K562 (cell line): ENCODE data around the gene CPT1C. TPM values are rescaled to one million over a fixed set of nuclear protein-coding genes. Genes with fewer than 3 reads are reported as not detected.

Source experiments
- NCOA4 ChIP-seq: fragments of 450-650 bp; IDR thresholded peaks from 2 replicates; pipeline ENCODE4 v1.6.1; 2018; ENCODE audit warnings: mild to moderate bottlenecking; ENCODE audit not compliant: partially characterized antibody
- RFX7 ChIP-seq: fragments of 250-450 bp; sonication (Bioruptor Pico); IDR thresholded peaks from 2 replicates; pipeline ENCODE4 v1.5.1; 2021; ENCODE audit warnings: mild to moderate bottlenecking
- polyA plus RNA-seq, 8 experiments: library from polyadenylated mRNA; depleted of rRNA in 4 of 8; stranded (reverse) in 5 of 8; unstranded in 3 of 8; fragments of >200 nt; fragmentation: Nextera tagmentation in 2 of 8; fragmentation: Illumina TruSeq in 1 of 8; extraction: Ambion mirVana in 2 of 8; extraction: Trizol in 1 of 8; gene quantifications; 2 replicates each; pipeline versions ENCODE4 v1.2.1 to v1.2.3, GENCODE V29; 2011 to 2014; ENCODE audit warnings: inconsistent platforms in 1 of 8, missing spikeins in 1 of 8
- total RNA-seq, 7 experiments: library from RNA; depleted of rRNA in 6 of 7; stranded (reverse); fragments of >200 nt in 6 of 7; fragmentation: Illumina TruSeq in 2 of 7; extraction: Trizol in 2 of 7; gene quantifications; 2 replicates each; pipeline versions ENCODE4 v1.2.1 to v1.2.3, GENCODE V29; 2011 to 2021; ENCODE audit warnings: low replicate concordance in 1 of 7
- TF ChIP-seq, protein P1 (sequence below): fragments of 450-650 bp; IDR thresholded peaks from 2 replicates; pipeline ENCODE4 v1.6.1; 2016; ENCODE audit warnings: mild to moderate bottlenecking, moderate library complexity
- TF ChIP-seq, protein P2 (sequence below): fragments of 250-450 bp; sonication (Bioruptor Pico); IDR thresholded peaks from 2 replicates; pipeline ENCODE4 v1.9.0; 2021; ENCODE audit warnings: mild to moderate bottlenecking, inconsistent platforms
- TF ChIP-seq, protein P3 (sequence below): sonication (generic); formaldehyde crosslinking; IDR thresholded peaks from 2 replicates; pipeline ENCODE4 v1.8.0; 2022; ENCODE audit warnings: missing genetic modification reagents, mild to moderate bottlenecking, moderate library complexity, borderline replicate concordance
- TF ChIP-seq, protein P4 (sequence below), 3 experiments: fragments of 200-800 bp in 1 of 3; sonication (Bioruptor generic) in 1 of 3; sonication (generic) in 1 of 3; formaldehyde crosslinking in 1 of 3; IDR thresholded peaks; 2 replicates each; pipeline versions ENCODE4 v1.6.1 to v1.8.0; 2016 to 2022; ENCODE audit warnings: mild to moderate bottlenecking in 2 of 3, missing compliant biosample characterization in 2 of 3, missing genetic modification characterization in 2 of 3, missing genetic modification reagents in 1 of 3
- TF ChIP-seq, protein P5 (sequence below): sonication (generic); formaldehyde crosslinking; IDR thresholded peaks from 2 replicates; pipeline ENCODE4 v1.8.1; 2023; ENCODE audit warnings: mild to moderate bottlenecking, missing genetic modification reagents

CPT1C gene
- total and polyA plus RNA-seq, 9 of the 15 experiments (the other 6 are each of a cell fraction or from before 2014, with no cell fraction given) = 1.9 to 12.3 (median 3.0) TPM

DNA sequence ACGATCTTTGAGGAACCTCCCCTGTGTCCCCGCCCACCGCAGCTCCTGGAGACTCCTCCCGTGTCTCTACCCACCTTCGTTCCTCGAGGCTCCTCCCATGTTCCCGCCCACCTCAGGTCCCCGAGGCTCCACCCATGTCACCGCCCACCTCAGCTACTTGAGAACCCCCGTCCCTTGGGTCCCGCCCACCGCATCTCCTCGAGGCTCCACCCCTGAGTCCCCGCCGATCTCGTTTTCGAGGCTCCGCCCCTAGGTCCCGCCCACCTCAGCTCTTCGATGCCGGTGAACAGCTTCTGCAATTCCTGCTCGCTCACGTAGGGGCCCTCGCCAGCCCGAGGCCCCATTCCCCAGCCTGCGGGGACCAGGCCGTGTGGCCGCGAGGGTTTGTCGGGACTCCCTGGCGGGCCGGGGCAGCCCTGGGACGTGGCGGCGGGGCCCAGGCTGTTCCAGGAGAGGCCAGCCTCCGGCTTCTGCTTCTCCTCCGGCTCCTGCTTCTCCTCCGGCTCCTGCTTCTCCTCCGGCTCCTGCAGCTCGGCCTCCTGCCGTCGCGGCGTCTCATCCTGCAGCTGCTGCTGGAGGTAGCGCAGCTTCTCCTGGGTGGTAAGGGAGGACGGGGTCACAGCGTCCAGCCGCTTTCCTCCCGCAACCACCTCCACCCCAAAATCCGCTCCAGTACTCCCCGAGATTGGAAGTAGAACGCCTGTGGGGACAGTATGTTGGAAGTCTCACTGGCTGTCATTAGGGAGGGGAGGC lies 55.5 kb downstream of the CPT1C start (continued):
- TF ChIP-seq, protein P1, sequence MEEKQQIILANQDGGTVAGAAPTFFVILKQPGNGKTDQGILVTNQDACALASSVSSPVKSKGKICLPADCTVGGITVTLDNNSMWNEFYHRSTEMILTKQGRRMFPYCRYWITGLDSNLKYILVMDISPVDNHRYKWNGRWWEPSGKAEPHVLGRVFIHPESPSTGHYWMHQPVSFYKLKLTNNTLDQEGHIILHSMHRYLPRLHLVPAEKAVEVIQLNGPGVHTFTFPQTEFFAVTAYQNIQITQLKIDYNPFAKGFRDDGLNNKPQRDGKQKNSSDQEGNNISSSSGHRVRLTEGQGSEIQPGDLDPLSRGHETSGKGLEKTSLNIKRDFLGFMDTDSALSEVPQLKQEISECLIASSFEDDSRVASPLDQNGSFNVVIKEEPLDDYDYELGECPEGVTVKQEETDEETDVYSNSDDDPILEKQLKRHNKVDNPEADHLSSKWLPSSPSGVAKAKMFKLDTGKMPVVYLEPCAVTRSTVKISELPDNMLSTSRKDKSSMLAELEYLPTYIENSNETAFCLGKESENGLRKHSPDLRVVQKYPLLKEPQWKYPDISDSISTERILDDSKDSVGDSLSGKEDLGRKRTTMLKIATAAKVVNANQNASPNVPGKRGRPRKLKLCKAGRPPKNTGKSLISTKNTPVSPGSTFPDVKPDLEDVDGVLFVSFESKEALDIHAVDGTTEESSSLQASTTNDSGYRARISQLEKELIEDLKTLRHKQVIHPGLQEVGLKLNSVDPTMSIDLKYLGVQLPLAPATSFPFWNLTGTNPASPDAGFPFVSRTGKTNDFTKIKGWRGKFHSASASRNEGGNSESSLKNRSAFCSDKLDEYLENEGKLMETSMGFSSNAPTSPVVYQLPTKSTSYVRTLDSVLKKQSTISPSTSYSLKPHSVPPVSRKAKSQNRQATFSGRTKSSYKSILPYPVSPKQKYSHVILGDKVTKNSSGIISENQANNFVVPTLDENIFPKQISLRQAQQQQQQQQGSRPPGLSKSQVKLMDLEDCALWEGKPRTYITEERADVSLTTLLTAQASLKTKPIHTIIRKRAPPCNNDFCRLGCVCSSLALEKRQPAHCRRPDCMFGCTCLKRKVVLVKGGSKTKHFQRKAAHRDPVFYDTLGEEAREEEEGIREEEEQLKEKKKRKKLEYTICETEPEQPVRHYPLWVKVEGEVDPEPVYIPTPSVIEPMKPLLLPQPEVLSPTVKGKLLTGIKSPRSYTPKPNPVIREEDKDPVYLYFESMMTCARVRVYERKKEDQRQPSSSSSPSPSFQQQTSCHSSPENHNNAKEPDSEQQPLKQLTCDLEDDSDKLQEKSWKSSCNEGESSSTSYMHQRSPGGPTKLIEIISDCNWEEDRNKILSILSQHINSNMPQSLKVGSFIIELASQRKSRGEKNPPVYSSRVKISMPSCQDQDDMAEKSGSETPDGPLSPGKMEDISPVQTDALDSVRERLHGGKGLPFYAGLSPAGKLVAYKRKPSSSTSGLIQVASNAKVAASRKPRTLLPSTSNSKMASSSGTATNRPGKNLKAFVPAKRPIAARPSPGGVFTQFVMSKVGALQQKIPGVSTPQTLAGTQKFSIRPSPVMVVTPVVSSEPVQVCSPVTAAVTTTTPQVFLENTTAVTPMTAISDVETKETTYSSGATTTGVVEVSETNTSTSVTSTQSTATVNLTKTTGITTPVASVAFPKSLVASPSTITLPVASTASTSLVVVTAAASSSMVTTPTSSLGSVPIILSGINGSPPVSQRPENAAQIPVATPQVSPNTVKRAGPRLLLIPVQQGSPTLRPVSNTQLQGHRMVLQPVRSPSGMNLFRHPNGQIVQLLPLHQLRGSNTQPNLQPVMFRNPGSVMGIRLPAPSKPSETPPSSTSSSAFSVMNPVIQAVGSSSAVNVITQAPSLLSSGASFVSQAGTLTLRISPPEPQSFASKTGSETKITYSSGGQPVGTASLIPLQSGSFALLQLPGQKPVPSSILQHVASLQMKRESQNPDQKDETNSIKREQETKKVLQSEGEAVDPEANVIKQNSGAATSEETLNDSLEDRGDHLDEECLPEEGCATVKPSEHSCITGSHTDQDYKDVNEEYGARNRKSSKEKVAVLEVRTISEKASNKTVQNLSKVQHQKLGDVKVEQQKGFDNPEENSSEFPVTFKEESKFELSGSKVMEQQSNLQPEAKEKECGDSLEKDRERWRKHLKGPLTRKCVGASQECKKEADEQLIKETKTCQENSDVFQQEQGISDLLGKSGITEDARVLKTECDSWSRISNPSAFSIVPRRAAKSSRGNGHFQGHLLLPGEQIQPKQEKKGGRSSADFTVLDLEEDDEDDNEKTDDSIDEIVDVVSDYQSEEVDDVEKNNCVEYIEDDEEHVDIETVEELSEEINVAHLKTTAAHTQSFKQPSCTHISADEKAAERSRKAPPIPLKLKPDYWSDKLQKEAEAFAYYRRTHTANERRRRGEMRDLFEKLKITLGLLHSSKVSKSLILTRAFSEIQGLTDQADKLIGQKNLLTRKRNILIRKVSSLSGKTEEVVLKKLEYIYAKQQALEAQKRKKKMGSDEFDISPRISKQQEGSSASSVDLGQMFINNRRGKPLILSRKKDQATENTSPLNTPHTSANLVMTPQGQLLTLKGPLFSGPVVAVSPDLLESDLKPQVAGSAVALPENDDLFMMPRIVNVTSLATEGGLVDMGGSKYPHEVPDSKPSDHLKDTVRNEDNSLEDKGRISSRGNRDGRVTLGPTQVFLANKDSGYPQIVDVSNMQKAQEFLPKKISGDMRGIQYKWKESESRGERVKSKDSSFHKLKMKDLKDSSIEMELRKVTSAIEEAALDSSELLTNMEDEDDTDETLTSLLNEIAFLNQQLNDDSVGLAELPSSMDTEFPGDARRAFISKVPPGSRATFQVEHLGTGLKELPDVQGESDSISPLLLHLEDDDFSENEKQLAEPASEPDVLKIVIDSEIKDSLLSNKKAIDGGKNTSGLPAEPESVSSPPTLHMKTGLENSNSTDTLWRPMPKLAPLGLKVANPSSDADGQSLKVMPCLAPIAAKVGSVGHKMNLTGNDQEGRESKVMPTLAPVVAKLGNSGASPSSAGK = peak; percentile 98
- TF ChIP-seq RFX7 (CRISPR knock-in tag) (no peak), NCOA4 (no peak)
- TF ChIP-seq, protein P2, sequence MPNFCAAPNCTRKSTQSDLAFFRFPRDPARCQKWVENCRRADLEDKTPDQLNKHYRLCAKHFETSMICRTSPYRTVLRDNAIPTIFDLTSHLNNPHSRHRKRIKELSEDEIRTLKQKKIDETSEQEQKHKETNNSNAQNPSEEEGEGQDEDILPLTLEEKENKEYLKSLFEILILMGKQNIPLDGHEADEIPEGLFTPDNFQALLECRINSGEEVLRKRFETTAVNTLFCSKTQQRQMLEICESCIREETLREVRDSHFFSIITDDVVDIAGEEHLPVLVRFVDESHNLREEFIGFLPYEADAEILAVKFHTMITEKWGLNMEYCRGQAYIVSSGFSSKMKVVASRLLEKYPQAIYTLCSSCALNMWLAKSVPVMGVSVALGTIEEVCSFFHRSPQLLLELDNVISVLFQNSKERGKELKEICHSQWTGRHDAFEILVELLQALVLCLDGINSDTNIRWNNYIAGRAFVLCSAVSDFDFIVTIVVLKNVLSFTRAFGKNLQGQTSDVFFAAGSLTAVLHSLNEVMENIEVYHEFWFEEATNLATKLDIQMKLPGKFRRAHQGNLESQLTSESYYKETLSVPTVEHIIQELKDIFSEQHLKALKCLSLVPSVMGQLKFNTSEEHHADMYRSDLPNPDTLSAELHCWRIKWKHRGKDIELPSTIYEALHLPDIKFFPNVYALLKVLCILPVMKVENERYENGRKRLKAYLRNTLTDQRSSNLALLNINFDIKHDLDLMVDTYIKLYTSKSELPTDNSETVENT = peak; percentile 29; the same call in 1 of the 2 replicates
- TF ChIP-seq, protein P3, sequence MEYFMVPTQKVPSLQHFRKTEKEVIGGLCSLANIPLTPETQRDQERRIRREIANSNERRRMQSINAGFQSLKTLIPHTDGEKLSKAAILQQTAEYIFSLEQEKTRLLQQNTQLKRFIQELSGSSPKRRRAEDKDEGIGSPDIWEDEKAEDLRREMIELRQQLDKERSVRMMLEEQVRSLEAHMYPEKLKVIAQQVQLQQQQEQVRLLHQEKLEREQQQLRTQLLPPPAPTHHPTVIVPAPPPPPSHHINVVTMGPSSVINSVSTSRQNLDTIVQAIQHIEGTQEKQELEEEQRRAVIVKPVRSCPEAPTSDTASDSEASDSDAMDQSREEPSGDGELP (CRISPR knock-in tag) = peak; percentile 82; the same call in 1 of the 2 replicates
- TF ChIP-seq, protein P4, sequence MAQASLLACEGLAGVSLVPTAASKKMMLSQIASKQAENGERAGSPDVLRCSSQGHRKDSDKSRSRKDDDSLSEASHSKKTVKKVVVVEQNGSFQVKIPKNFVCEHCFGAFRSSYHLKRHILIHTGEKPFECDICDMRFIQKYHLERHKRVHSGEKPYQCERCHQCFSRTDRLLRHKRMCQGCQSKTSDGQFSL (CRISPR knock-in tag; IDR thresholded peaks at IDR 0.05) = no peak
- TF ChIP-seq, protein P4 (tag; IDR thresholded peaks at IDR 0.05) = no peak
- TF ChIP-seq, protein P5, sequence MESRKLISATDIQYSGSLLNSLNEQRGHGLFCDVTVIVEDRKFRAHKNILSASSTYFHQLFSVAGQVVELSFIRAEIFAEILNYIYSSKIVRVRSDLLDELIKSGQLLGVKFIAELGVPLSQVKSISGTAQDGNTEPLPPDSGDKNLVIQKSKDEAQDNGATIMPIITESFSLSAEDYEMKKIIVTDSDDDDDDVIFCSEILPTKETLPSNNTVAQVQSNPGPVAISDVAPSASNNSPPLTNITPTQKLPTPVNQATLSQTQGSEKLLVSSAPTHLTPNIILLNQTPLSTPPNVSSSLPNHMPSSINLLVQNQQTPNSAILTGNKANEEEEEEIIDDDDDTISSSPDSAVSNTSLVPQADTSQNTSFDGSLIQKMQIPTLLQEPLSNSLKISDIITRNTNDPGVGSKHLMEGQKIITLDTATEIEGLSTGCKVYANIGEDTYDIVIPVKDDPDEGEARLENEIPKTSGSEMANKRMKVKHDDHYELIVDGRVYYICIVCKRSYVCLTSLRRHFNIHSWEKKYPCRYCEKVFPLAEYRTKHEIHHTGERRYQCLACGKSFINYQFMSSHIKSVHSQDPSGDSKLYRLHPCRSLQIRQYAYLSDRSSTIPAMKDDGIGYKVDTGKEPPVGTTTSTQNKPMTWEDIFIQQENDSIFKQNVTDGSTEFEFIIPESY = peak; percentile 99
